ENCODE measurements around the gene ARL3.

ARL3 gene

GRCh38 chr10:102649797-102650654 lies 64.2 kb downstream of the ARL3 start:
- DNase-seq, result no peak

GRCh38 chr10:102648889-102649796 lies 65.1 kb downstream of the ARL3 start:
- peak; percentile 47 for DNase-seq

- no peak for DNase-seq
Observed at GRCh38 chr10:102648269-102648888, 65.8 kb downstream of the ARL3 start.

- DNase-seq, result peak; percentile 28
Observed at GRCh38 chr10:102647443-102648268, 66.5 kb downstream of the ARL3 start.

- peak; percentile 83 for DNase-seq
Observed at GRCh38 chr10:102646610-102647442, 67.4 kb downstream of the ARL3 start.

- DNase-seq, result peak; percentile 96
Observed at GRCh38 chr10:102645741-102646609, 68.2 kb downstream of the ARL3 start.

GRCh38 chr10:102645388-102645740 lies 68.8 kb downstream of the ARL3 start:
- DNase-seq, result no peak

GRCh38 chr10:102644646-102645387 lies 69.4 kb downstream of the ARL3 start:
- DNase-seq, result peak; percentile 87

- DNase-seq, result peak; percentile 67
Observed at GRCh38 chr10:102644066-102644645, 70.0 kb downstream of the ARL3 start, which contains the start of gene TRIM8. Gene TRIM8, plus strand, starts transcription at chr10:102644479. Its CDS starts 139 bp downstream, at chr10:102644618.

- DNase-seq, result peak; percentile 87
Observed at GRCh38 chr10:102643336-102644065, 70.7 kb downstream of the ARL3 start.

- DNase-seq, result peak; percentile 83
Observed at GRCh38 chr10:102642736-102643335, 71.4 kb downstream of the ARL3 start.

GRCh38 chr10:102641880-102642735 lies 72.1 kb downstream of the ARL3 start:
- DNase-seq, result peak; percentile 99

GRCh38 chr10:102641402-102641801 lies 72.8 kb downstream of the ARL3 start:
- no peak for DNase-seq

- no peak for DNase-seq
Observed at GRCh38 chr10:102639537-102639936, 74.7 kb downstream of the ARL3 start.

- peak; percentile 28 for DNase-seq
Observed at GRCh38 chr10:102635377-102635776, 78.8 kb downstream of the ARL3 start.

GRCh38 chr10:102634686-102635085 lies 79.5 kb downstream of the ARL3 start:
- no peak for DNase-seq

- DNase-seq, result no peak
Observed at GRCh38 chr10:102633848-102634247, 80.3 kb downstream of the ARL3 start.
